GM21360 (cell line): ENCODE data around the gene SAFB.
A peak's percentile ranks its signal among the peaks of the same experiment; 100 is the strongest.

Experiments used
- ATAC-seq: cut with Tn5 transposase; IDR thresholded peaks from one replicate; pipeline ENCODE4 v1.9.1; 2021; ENCODE audit warnings: mild to moderate bottlenecking, moderate library complexity; ENCODE audit not compliant: unreplicated experiment

SAFB gene

GRCh38 chr19:5664515-5664914 lies 41.6 kb downstream of the SAFB start:
- no peak for ATAC-seq

- ATAC-seq: no peak
Observed at GRCh38 chr19:5665781-5666513, 43.1 kb downstream of the SAFB start.

GRCh38 chr19:5666921-5667610 lies 44.2 kb downstream of the SAFB start:
- ATAC-seq: no peak

GRCh38 chr19:5667751-5668271 lies 44.9 kb downstream of the SAFB start:
- no peak for ATAC-seq

GRCh38 chr19:5669212-5669611 lies 46.3 kb downstream of the SAFB start:
- no peak for ATAC-seq

- ATAC-seq: no peak
Observed at GRCh38 chr19:5671600-5671999, 48.7 kb downstream of the SAFB start.

GRCh38 chr19:5672708-5673459 lies 50.0 kb downstream of the SAFB start:
- no peak for ATAC-seq

GRCh38 chr19:5673752-5674151 lies 50.9 kb downstream of the SAFB start:
- ATAC-seq: no peak

GRCh38 chr19:5674714-5675113 lies 51.8 kb downstream of the SAFB start:
- no peak for ATAC-seq

- ATAC-seq: no peak
Observed at GRCh38 chr19:5676105-5676771, 53.4 kb downstream of the SAFB start.

- ATAC-seq: no peak
Observed at GRCh38 chr19:5676772-5677105, 53.9 kb downstream of the SAFB start.

- ATAC-seq: no peak
Observed at GRCh38 chr19:5677136-5677535, 54.3 kb downstream of the SAFB start.

- no peak for ATAC-seq
Observed at GRCh38 chr19:5677580-5677979, 54.7 kb downstream of the SAFB start.

- no peak for ATAC-seq
Observed at GRCh38 chr19:5678071-5678718, 55.3 kb downstream of the SAFB start.

GRCh38 chr19:5679289-5680083 lies 56.6 kb downstream of the SAFB start:
- ATAC-seq: no peak

- ATAC-seq: no peak
Observed at GRCh38 chr19:5680084-5680436, 57.2 kb downstream of the SAFB start.

GRCh38 chr19:5680437-5681368 lies 57.8 kb downstream of the SAFB start, which contains the start of the genes HSD11B1L and MICOS13:
HSD11B1L (plus strand) TSS chr19:5681027; CDS start chr19:5684833, 3,806 bp downstream.
MICOS13 (minus strand) TSS chr19:5680516; CDS start chr19:5680486, 30 bp downstream.
- ATAC-seq: peak; percentile 82

GRCh38 chr19:5681391-5682106 lies 58.7 kb downstream of the SAFB start:
- ATAC-seq: no peak
